GM19043 (cell line): ENCODE data around the gene TMEM116.
"Not testable (repeated sequence)": the region's sequence is repeated elsewhere in the genome, so short reads cannot be mapped to it uniquely, and the experiment has no call there.

ENCODE experiments used
- ATAC-seq: cut with Tn5 transposase; IDR thresholded peaks from one replicate; pipeline ENCODE4 v1.9.1; 2021; ENCODE audit warnings: low read depth; ENCODE audit not compliant: unreplicated experiment

Gene TMEM116

DNA sequence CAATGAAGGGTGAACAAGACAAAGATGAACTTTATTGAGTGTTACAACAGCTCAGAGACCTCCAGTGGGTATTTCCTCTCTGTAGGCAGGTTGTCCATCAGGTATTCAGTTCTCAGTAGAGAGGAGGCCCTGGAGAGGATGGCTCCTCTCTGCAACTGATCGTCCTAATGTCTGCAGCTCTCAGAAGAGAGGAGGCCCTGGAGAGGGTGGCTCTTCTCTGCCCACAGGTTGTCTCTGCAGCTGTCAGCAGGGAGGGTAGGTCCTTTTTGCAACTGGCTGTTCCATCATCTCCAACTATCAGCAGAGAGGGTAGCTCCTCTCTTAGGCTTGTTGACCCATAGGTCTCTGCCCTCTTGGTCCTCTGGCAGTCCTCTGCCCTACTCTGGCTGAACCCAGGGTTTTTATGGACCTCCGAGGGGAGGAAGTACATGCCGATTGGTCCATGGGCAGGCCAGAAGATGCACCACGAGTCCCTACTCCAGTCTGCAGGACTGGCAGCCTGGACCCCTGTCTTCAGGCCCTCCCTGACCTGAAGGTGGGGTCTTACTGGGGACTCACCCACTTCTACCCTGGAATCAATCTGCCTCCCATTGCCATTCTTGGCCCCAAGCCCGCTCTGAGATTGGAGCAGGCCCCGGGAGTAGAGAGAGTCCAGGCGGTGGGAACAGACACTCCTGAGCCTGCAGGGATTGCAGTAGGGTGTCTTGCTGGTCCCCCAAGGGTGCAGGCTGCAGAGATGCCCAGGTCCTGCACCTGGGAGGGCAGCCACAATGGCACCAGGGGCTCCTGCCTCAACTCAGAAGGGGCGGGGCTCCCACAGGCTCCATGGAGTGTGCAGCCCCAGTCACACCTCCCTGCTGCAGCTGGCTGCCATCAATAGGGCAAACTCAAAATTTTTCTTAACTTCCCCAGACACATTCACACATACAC, 2.3 kb downstream of the TMEM116 start:
- no peak for ATAC-seq

DNA sequence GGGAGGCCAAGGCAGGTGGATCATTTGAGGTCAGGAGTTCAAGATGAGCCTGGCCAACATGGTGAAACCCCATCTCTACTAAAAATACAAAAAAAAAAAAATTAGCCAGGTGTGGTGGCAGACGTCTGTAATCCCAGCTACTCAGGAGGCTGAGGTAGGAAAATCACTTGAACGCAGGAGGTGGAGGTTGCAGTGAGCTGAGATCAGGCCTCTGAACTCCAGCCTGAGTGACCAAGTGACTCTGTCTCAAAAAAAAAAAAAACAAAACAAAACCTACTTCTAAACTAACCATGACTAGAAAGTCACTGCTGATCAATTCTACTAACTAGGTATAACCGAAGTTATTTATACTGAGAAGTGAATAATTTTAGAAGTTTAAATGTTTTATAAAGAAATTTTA, 3.4 kb downstream of the TMEM116 start:
- ATAC-seq = not testable (repeated sequence)

- no peak for ATAC-seq
Measured at GRCh38 chr12:112008918-112009317, 4.0 kb downstream of the TMEM116 start.

- ATAC-seq = no peak
Measured at GRCh38 chr12:112007945-112008344, 5.0 kb downstream of the TMEM116 start.

- ATAC-seq = no peak
Measured at GRCh38 chr12:112005419-112006395, 7.3 kb downstream of the TMEM116 start.

DNA sequence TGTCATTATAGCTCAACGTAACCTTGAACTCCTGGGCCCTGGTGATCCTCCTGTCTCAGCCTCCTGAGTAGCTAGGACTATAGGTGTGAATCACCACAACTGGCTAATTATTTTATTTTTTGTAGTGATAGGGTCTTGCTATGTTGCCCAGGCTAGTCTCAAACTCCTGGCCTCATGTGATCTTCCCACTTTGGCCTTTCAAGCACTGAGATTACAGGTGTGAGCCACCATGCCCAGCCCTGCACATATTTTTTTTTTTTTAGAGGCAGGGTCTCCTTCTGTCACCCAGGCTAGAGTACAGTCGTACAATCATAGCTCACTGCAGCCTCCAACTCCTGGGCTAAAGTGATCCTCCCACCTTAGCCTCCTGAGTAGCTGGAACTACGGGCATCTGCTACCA, 8.9 kb downstream of the TMEM116 start:
- no peak for ATAC-seq

DNA sequence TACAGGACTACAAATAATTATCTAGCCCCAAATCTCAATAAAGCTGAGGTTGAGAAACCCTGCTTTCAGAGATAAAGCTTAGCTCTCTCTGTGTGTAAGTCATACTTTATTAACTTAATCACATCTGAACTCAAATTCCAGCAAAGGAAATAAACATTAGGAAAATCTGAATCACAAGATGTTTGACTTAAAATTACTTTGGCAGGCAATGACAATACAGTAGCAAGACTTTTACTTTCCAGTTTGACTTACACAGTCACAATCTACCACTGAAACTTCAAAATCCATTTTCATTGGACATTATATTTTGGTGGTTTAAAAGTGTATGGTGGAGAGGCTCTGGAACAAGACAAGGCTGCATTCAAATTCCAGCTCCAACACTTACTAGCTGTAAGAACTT, 11.4 kb downstream of the TMEM116 start:
- ATAC-seq = no peak

GRCh38 chr12:112000820-112001219, 12.1 kb downstream of the TMEM116 start:
- no peak for ATAC-seq

GRCh38 chr12:111999129-111999528, 13.8 kb downstream of the TMEM116 start:
- ATAC-seq = not testable (repeated sequence)

- no peak for ATAC-seq
Measured at GRCh38 chr12:111998015-111998414, 14.9 kb downstream of the TMEM116 start.

DNA sequence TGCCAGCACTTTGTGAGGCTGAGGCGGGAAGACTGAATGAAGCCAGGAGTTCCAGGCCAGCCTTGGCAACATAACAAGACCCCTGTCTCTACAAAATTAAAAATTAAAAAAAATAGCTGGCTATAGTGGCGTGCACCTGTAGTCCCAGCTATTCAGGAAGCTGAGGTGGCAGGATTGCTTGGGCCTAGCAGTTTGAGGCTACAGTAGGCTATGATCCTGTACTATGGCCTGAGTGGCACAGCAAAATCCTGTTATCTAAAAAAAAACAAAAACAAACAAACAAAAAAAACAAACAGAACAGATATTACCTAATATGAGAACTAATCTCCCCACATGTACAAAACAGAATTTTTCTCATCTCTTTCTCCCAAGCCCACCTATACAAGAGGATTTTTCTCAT, 15.7 kb downstream of the TMEM116 start:
- ATAC-seq = no peak

GRCh38 chr12:111995782-111996480, 17.0 kb downstream of the TMEM116 start:
- no peak for ATAC-seq

- ATAC-seq = not testable (repeated sequence)
Measured at GRCh38 chr12:111994211-111995111, 18.5 kb downstream of the TMEM116 start.

- no peak for ATAC-seq
Measured at GRCh38 chr12:111993292-111994150, 19.4 kb downstream of the TMEM116 start.

DNA sequence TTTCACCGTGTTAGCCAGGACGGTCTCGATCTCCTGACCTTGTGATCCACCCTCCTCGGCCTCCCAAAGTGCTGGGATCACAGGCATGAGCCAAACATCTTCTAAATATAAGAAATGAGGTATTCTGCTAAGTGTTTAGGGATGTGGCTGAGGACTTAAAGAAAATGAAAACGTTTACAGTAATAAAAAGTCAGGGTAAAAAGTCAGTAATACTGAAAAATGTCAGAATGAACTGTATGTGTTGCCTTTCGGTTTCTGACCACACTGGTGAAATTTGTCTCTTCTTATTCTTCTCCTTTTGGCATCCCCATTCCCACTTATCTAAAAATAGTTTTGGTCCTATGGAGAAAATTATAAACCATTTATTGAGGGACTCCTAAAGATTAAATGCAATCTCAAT, 20.5 kb downstream of the TMEM116 start:
- no peak for ATAC-seq

DNA sequence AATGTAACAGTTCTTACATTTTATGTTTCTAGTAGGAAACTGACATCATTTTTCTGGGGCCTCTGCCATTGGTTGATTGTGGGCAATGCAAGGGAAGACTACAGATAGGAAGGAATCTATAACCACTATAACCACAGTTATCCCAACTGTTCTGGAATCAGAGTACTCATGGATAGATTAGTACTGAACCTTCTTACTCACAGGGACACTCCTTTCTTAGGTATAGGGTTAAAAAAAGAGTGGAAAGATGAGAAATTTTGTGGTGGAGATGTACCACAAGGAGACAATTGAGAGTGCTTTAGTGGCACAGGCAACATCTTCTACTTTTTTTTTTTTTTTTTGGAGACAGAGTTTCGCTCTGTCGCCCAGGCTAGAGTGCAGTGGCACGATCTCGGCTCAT, 21.0 kb downstream of the TMEM116 start:
- no peak for ATAC-seq

GRCh38 chr12:111991535-111991934, 21.4 kb downstream of the TMEM116 start:
- ATAC-seq = no peak

- no peak for ATAC-seq
Measured at GRCh38 chr12:111984820-111985219, 28.1 kb downstream of the TMEM116 start.

- no peak for ATAC-seq
Measured at GRCh38 chr12:111981987-111982386, 31.0 kb downstream of the TMEM116 start.
